ENCODE results near the gene CRYL1.

DNA sequence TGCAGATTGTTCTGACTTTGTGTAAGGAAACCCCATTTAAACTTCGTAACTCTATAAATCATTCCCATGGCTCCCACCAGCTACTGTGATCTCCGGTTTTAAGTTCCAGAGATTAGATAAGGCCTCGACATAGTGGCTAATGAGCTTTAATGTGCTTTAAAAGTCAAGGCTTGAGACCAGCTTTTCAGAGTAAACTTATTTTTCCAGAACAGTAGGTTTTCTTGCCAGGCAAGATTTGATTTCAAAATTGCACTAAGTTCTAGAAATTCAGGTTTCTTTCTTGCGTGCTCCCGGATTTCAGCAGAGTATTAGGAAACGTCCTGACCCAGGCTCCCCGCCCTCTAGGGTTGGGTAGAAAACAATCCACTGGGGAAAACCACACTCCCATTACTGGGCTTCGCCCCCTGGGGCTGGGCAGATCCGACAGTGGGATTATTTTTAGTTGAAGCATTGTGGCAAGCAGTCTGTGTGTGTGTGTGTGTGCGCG, 43.3 kb downstream of the CRYL1 start:
- TF ChIP-seq POLR2AphosphoS5 (IDR thresholded peaks at IDR 0.05) (no peak), POLR2A (IDR thresholded peaks at IDR 0.05) (no peak)
- TF ChIP-seq, protein P1, sequence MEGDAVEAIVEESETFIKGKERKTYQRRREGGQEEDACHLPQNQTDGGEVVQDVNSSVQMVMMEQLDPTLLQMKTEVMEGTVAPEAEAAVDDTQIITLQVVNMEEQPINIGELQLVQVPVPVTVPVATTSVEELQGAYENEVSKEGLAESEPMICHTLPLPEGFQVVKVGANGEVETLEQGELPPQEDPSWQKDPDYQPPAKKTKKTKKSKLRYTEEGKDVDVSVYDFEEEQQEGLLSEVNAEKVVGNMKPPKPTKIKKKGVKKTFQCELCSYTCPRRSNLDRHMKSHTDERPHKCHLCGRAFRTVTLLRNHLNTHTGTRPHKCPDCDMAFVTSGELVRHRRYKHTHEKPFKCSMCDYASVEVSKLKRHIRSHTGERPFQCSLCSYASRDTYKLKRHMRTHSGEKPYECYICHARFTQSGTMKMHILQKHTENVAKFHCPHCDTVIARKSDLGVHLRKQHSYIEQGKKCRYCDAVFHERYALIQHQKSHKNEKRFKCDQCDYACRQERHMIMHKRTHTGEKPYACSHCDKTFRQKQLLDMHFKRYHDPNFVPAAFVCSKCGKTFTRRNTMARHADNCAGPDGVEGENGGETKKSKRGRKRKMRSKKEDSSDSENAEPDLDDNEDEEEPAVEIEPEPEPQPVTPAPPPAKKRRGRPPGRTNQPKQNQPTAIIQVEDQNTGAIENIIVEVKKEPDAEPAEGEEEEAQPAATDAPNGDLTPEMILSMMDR (IDR thresholded peaks at IDR 0.05), result no peak
